Esophagus squamous epithelium (tissue), 5 donors: ENCODE measurements around the gene CLTCL1. TPM values are rescaled to one million over a fixed set of nuclear protein-coding genes. Genes with fewer than 3 reads are reported as not detected.

Source experiments
- DNase-seq: peaks from one replicate; lab custom pipeline; 2025; lab: John Stamatoyannopoulos, UW
- H3K27ac ChIP-seq, 4 donors: fragments of 200-600 bp; sonication (generic); one replicate each; pipeline ENCODE4 v1.5.1; 2016 to 2019; ENCODE audit warnings: mild to moderate bottlenecking in 1 of 4
- H3K27me3 ChIP-seq, 4 donors: fragments of 200-600 bp; sonication (generic); 1 replicate in 3 of 4; 2 replicates in 1 of 4; pipeline versions ENCODE4 v1.5.1 to v1.6.0; 2017 to 2021; ENCODE audit warnings: antibody characterized with exemption in 1 of 4
- H3K36me3 ChIP-seq, 3 donors: fragments of 200-600 bp; sonication (generic); one replicate each; pipeline ENCODE4 v1.5.1; 2016 to 2019
- H3K4me1 ChIP-seq, 3 donors: fragments of 200-600 bp; sonication (generic); one replicate each; pipeline ENCODE4 v1.5.1; 2017 to 2019
- H3K4me3 ChIP-seq, 4 donors: fragments of 200-600 bp; sonication (generic); 1 replicate in 3 of 4; 2 replicates in 1 of 4; pipeline ENCODE4 v1.5.1; 2016 to 2019; ENCODE audit warnings: mild to moderate bottlenecking in 2 of 4, moderate library complexity in 1 of 4
- H3K9me3 ChIP-seq, 3 donors: fragments of 200-600 bp; sonication (generic); one replicate each; pipeline ENCODE4 v1.5.1; 2016 to 2019
- CTCF ChIP-seq, 6 experiments: fragments of 450-650 bp in 4 of 6; fragments of 200-600 bp in 2 of 6; sonication (generic) in 2 of 6; IDR thresholded peaks; one replicate each; pipeline ENCODE4 v1.5.1; 2016 to 2019; ENCODE audit warnings: antibody characterized with exemption in 6 of 6, mild to moderate bottlenecking in 4 of 6, moderate library complexity in 4 of 6
- POLR2A ChIP-seq, 4 donors: fragments of 450-650 bp; IDR thresholded peaks; one replicate each; pipeline ENCODE4 v1.6.1; 2017; ENCODE audit warnings: antibody characterized with exemption in 4 of 4, mild to moderate bottlenecking in 4 of 4, moderate library complexity in 3 of 4
- WGBS, 2 donors: methylation state at CpG; one replicate each; pipeline ENCODE4 v1.1.5; 2018; 5-methylcytosine and 5-hydroxymethylcytosine counted together
- intact Hi-C: fragments of 100-400 bp; cut with DNase I; formaldehyde crosslinking; loops from one replicate; pipeline ENCODE4 v1.15.0; 2022
- small RNA-seq, 4 donors: library from RNA; depleted of rRNA; stranded (forward); fragments of <200 nt; gene quantifications; one replicate each; pipeline ENCODE3, GENCODE V24; 2016
- total RNA-seq, 4 donors: library from RNA; depleted of rRNA; stranded (reverse); fragments of >200 nt; gene quantifications; one replicate each; pipeline ENCODE4 v1.1.0, GENCODE V29; 2016
- donor health status: DM: yes; HTN: yes; CAD: no.

The CLTCL1 gene
- total RNA-seq, 4 donors from 2014 or later = 3.0 to 7.7 (median 5.1) TPM

- no peak within 1 kb of the TSS for H3K4me3 ChIP-seq
- peak within 1 kb of the TSS; percentile 74 to 89 (median 80) for H3K27ac ChIP-seq
- peaks cover 23 to 48% (median 28%) of the 10 kb centered on the region in 3 donors for H3K36me3 ChIP-seq
- WGBS, 2 donors = 86 to 90% methylated on average over 5 to 17 of the region's 27 CpGs
- no peaks in the 10 kb centered on the region for H3K27me3 ChIP-seq
- TF ChIP-seq CTCF (IDR thresholded peaks at IDR 0.05) (no peak), POLR2A (IDR thresholded peaks at IDR 0.05) (no peak)
- intact Hi-C loops = no loop called here
- H3K4me1 ChIP-seq = peaks cover 19 to 51% (median 22%) of the 10 kb centered on the region in 3 donors
- no peak for DNase-seq
- H3K9me3 ChIP-seq = no peaks in the 10 kb centered on the region
Measured at GRCh38 chr22:19130959-19131684, 160.4 kb downstream of the CLTCL1 start, which contains the start of gene TSSK2. TSS of gene TSSK2 (plus strand) at chr22:19131308. CDS start at chr22:19131400, 92 bp downstream.

- Histone ChIP-seq H3K4me3 (no peak overlapping the region), H3K27ac (peak overlapping the region; percentile 74 to 89 (median 80)), H3K27me3 (no peaks in the 10 kb centered on the region), H3K4me1 (peaks cover 19 to 51% (median 22%) of the 10 kb centered on the region in 3 donors), H3K9me3 (no peaks in the 10 kb centered on the region), H3K36me3 (peaks cover 19 to 35% (median 20%) of the 10 kb centered on the region in 3 donors)
- WGBS, 2 donors = 70% methylated on average over 6 of the region's 8 CpGs; no CpG with 5 or more reads in 1 of the 2 donors
- intact Hi-C loops = no loop called here
- TF ChIP-seq CTCF (IDR thresholded peaks at IDR 0.05) (no peak), POLR2A (IDR thresholded peaks at IDR 0.05) (no peak)
- no peak for DNase-seq
Measured at GRCh38 chr22:19129871-19130270, 161.6 kb downstream of the CLTCL1 start.

Small RNAs within 50 kb of the gene (small RNA-seq; reads per million reads assigned to genes)
- 0 reads per million in 4 donors for gene AC000081.1
- gene RF00398 = 0 reads per million in 4 donors

Other genes starting within 250 kb of the CLTCL1 start
- gene DGCR2, start 169.3 kb downstream of the CLTCL1 start, total RNA-seq = 10 to 100 TPM; 42.5 to 75.2 (median 50.8) TPM
- under 1 TPM in 1 of 4 donors, not detected in 3; 0.18 TPM for gene TSSK2, start 160.4 kb downstream of the CLTCL1 start, total RNA-seq
- 10 to 100 TPM in 2 of 4 donors, 1 to 10 TPM in 2; 7.8 to 12.4 (median 10.4) TPM for gene ESS2, start 147.1 kb downstream of the CLTCL1 start, total RNA-seq
- gene GSC2, start 141.4 kb downstream of the CLTCL1 start, total RNA-seq = not detected
- 10 to 100 TPM; 49.2 to 68.0 (median 57.3) TPM for gene SLC25A1, start 113.0 kb downstream of the CLTCL1 start, total RNA-seq
- gene HIRA, start 140.0 kb upstream of the CLTCL1 start, total RNA-seq = 10 to 100 TPM; 11.2 to 19.8 (median 14.4) TPM
- 10 to 100 TPM; 14.6 to 25.7 (median 17.5) TPM for gene MRPL40, start 140.8 kb upstream of the CLTCL1 start, total RNA-seq
- 10 to 100 TPM; 15.8 to 54.0 (median 24.7) TPM for gene C22orf39, start 156.0 kb upstream of the CLTCL1 start, total RNA-seq
- gene UFD1, start 187.5 kb upstream of the CLTCL1 start, total RNA-seq = 10 to 100 TPM; 33.0 to 57.4 (median 45.6) TPM
- 10 to 100 TPM in 2 of 4 donors, 1 to 10 TPM in 2; 3.4 to 16.7 (median 9.1) TPM for gene CDC45, start 188.2 kb upstream of the CLTCL1 start, total RNA-seq
- gene CLDN5, start 232.7 kb upstream of the CLTCL1 start, total RNA-seq = 10 to 100 TPM in 3 of 4 donors, 1 to 10 TPM in 1; 9.7 to 62.9 (median 23.0) TPM